MCF 10A (cell line): ENCODE measurements around the gene GP1BB. TPM values are rescaled to one million over a fixed set of nuclear protein-coding genes. Genes with fewer than 3 reads are reported as not detected.
A peak's percentile ranks its signal among the peaks of the same experiment; 100 is the strongest.

Source experiments
- BruUV-seq: library from RNA; stranded (reverse); fragments of 400-500 nt; replicated peaks from 2 replicates; lab custom pipeline; 2021; lab: Mats Ljungman, UMichigan
- CTCF ChIA-PET: fragments of 300-600 bp; sonication (Branson Sonifier 250); formaldehyde crosslinking; extraction: SDS; loops from one replicate; lab custom pipeline; 2021; ENCODE audit warnings: antibody characterized with exemption, inconsistent platforms; lab: Yijun Ruan, JAX
- POLR2A ChIA-PET: fragments of 300-600, 350-650 bp; sonication (Branson Sonifier 250); formaldehyde crosslinking; extraction: SDS; loops from one replicate; lab custom pipeline; 2020; ENCODE audit warnings: antibody characterized with exemption, inconsistent platforms; lab: Yijun Ruan, JAX
- DNase-seq: peaks from one replicate; pipeline ENCODE4 v3.0.0-alpha.2; 2018; ENCODE audit not compliant: unreplicated experiment
- H3K27ac Mint-ChIP-seq: one replicate; pipeline ENCODE4 v1.8.0; 2022; ENCODE audit warnings: mild to moderate bottlenecking, low read depth, mixed read lengths; ENCODE audit not compliant: unreplicated experiment
- H3K27me3 Mint-ChIP-seq: one replicate; pipeline ENCODE4 v1.8.0; 2022; ENCODE audit warnings: mixed read lengths; ENCODE audit not compliant: insufficient read depth, unreplicated experiment
- H3K36me3 Mint-ChIP-seq: one replicate; pipeline ENCODE4 v1.8.0; 2022; ENCODE audit warnings: mild to moderate bottlenecking, moderate library complexity, mixed read lengths; ENCODE audit not compliant: insufficient read depth, unreplicated experiment
- H3K4me1 Mint-ChIP-seq: one replicate; pipeline ENCODE4 v1.8.0; 2022; ENCODE audit warnings: mixed read lengths; ENCODE audit not compliant: insufficient read depth, unreplicated experiment
- H3K4me3 Mint-ChIP-seq: one replicate; pipeline ENCODE4 v1.8.0; 2022; ENCODE audit warnings: mild to moderate bottlenecking, moderate library complexity, mixed read lengths; ENCODE audit not compliant: unreplicated experiment
- H3K9me3 Mint-ChIP-seq: one replicate; pipeline ENCODE4 v1.8.0; 2022; ENCODE audit warnings: mixed read lengths; ENCODE audit not compliant: unreplicated experiment
- CTCF ChIP-seq: fragments of 200-600 bp; IDR thresholded peaks from one replicate; pipeline ENCODE4 v1.8.0; 2022; ENCODE audit warnings: antibody characterized with exemption, mild to moderate bottlenecking; ENCODE audit not compliant: unreplicated experiment
- intact Hi-C: fragments of 100-400 bp; cut with micrococcal nuclease; formaldehyde crosslinking; loops from 2 replicates; pipeline ENCODE4 v1.14.1; 2022
- total RNA-seq: library from RNA; stranded (reverse); gene quantifications from 2 replicates; pipeline ENCODE4 v1.2.3, GENCODE V29; 2022

Gene GP1BB
- total RNA-seq, 1 experiment from 2014 or later = 0.37 TPM

- Mint-ChIP-seq H3K27ac (no peak overlapping the region), H3K9me3 (no peaks in the 10 kb centered on the region), H3K4me1 (peaks cover 8% of the 10 kb centered on the region), H3K4me3 (no peak overlapping the region), H3K36me3 (no peaks in the 10 kb centered on the region), H3K27me3 (peaks cover 20% of the 10 kb centered on the region)
- peak; percentile 42 for DNase-seq
- TF ChIP-seq CTCF = no peak
- BruUV-seq = no TSS peak
- intact Hi-C loops = no loop called here
- CTCF ChIA-PET = interaction anchor here (0.6 to 1.2 kb wide), 4 partner anchors 7 to 414 kb away, joined by 3 to 6 read pairs (median 4); no protein-coding TSS in a partner anchor
- POLR2A ChIA-PET = no interaction called here
Measured at GRCh38 chr22:19687561-19688300, 35.6 kb upstream of the GP1BB start.

DNA sequence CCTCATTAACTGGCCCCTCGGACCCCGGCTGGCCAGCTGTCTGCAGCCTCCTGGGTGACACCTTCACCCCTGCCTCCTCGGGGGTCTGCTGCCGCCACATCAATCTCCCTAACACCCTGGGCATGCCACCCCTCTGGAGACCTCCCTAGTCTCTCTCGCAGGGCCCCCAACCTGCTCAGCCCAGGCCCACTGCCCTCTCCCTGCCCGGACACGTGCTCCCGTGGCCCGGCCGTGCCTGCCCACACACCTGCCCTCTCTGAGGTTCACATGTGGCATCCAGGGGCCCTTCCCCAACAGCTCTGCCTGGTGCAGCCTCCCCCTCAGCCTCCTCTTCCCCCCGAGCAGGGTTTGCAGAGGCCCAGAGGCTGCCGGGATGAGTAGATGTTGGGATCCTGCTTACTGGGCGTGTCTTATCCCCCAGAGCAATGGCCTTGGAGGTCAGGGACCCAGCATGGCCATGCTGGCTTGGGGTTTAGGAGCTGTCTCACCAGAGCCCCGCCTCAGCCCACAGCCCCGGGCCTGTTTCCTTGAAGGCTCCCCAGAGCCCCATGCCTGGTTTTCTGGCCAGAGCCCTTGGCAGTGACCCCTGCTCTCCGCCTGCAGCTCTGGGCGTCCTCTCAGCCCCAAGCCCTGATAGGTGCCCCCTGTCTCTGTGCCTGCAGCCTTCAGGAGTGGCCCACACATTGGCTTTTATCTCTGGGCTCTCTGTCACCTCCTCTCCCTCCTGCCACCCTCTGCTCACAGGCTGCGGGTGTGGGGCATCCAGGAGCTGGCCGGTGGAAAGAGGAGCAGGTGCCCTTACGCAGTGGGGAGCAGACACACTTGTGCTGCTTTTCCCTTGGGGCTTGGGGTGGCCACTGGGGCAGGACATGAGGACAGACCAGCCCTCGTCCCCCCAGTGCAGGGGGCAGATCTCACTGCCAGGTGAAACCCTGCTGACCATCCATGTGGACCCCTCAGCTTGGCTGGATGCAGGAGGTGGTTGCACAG is 34.7 kb upstream of the GP1BB start:
- H3K27me3 Mint-ChIP-seq = peaks cover 11% of the 10 kb centered on the region
- TF ChIP-seq CTCF = no peak
- intact Hi-C loops = no loop called here
- H3K4me3 Mint-ChIP-seq = no peak overlapping the region
- no TSS peak for BruUV-seq
- H3K9me3 Mint-ChIP-seq = no peaks in the 10 kb centered on the region
- POLR2A ChIA-PET = no interaction called here
- no peak for DNase-seq
- H3K27ac Mint-ChIP-seq = no peak overlapping the region
- CTCF ChIA-PET = interaction anchor here (0.6 to 1.2 kb wide), 2 partner anchors 8 to 9 kb away, joined by 3 to 4 read pairs; no protein-coding TSS in a partner anchor
- no peaks in the 10 kb centered on the region for H3K36me3 Mint-ChIP-seq
- H3K4me1 Mint-ChIP-seq = peaks cover 8% of the 10 kb centered on the region

- Mint-ChIP-seq H3K27ac (no peak overlapping the region), H3K4me3 (no peak overlapping the region), H3K27me3 (peaks cover 3% of the 10 kb centered on the region), H3K36me3 (no peaks in the 10 kb centered on the region), H3K9me3 (no peaks in the 10 kb centered on the region), H3K4me1 (peaks cover 8% of the 10 kb centered on the region)
- POLR2A ChIA-PET = interaction anchor here (0.7 kb wide), 1 partner anchor 59 kb away, joined by 4 read pairs; no protein-coding TSS in a partner anchor
- CTCF ChIA-PET = interaction anchor here (0.6 kb wide), 1 partner anchor 205 kb away, joined by 5 read pairs; no protein-coding TSS in a partner anchor
- no TSS peak for BruUV-seq
- DNase-seq = no peak
- no peak for TF ChIP-seq CTCF
- intact Hi-C loops = no loop called here
Measured at GRCh38 chr22:19689408-19689807, 33.9 kb upstream of the GP1BB start.
